ENCODE results near the gene POLDIP2.
A peak's percentile ranks its signal among the peaks of the same experiment; 100 is the strongest.

POLDIP2 gene

GRCh38 chr17:28369684-28370034 is 12.3 kb upstream of the POLDIP2 start:
- Mint-ChIP-seq H3K4me3 (peak overlapping the region in 2 of 3 experiments; percentile 34 to 58), H3K27me3 (ENCODE audit: low read depth) (peaks cover 14% of the 10 kb centered on the region), H3K27ac (peak overlapping the region in 1 of 3 experiments; percentile 65)

GRCh38 chr17:28368915-28369683 is 11.8 kb upstream of the POLDIP2 start:
- Mint-ChIP-seq H3K4me1 (peaks cover 16% of the 10 kb centered on the region), H3K9me3 (no peaks in the 10 kb centered on the region), H3K27me3 (ENCODE audit: low read depth) (peaks cover 14% of the 10 kb centered on the region), H3K36me3 (ENCODE audit: low read depth) (no peaks in the 10 kb centered on the region), H3K4me3 (peak overlapping the region in 1 of 3 experiments; percentile 26), H3K27ac (no peak overlapping the region)
- TF ChIP-seq CTCF (IDR thresholded peaks at IDR 0.05; ENCODE audit: unreplicated experiment in 3 of 3): no peak

More at GRCh38 chr17:28369684-28370034, 12.3 kb upstream of the POLDIP2 start:
- H3K4me1 Mint-ChIP-seq: peaks cover 16% of the 10 kb centered on the region
- no peaks in the 10 kb centered on the region for H3K9me3 Mint-ChIP-seq
- no peak for TF ChIP-seq CTCF (IDR thresholded peaks at IDR 0.05; ENCODE audit: unreplicated experiment in 3 of 3)
- H3K36me3 Mint-ChIP-seq (ENCODE audit: low read depth): no peaks in the 10 kb centered on the region

GRCh38 chr17:28368306-28368831 is 11.0 kb upstream of the POLDIP2 start:
- Mint-ChIP-seq H3K4me1 (peaks cover 12% of the 10 kb centered on the region), H3K4me3 (no peak overlapping the region), H3K36me3 (ENCODE audit: low read depth) (peaks cover 4% of the 10 kb centered on the region), H3K27me3 (ENCODE audit: low read depth) (peaks cover 8% of the 10 kb centered on the region), H3K9me3 (no peaks in the 10 kb centered on the region), H3K27ac (peak overlapping the region in 1 of 3 experiments; percentile 17)
- no peak for TF ChIP-seq CTCF (IDR thresholded peaks at IDR 0.05; ENCODE audit: unreplicated experiment in 3 of 3)

GRCh38 chr17:28367641-28368305 is 10.4 kb upstream of the POLDIP2 start:
- no peak for TF ChIP-seq CTCF (IDR thresholded peaks at IDR 0.05; ENCODE audit: unreplicated experiment in 3 of 3)
- H3K27ac Mint-ChIP-seq: no peak overlapping the region
- H3K36me3 Mint-ChIP-seq (ENCODE audit: low read depth): peaks cover 5% of the 10 kb centered on the region
- H3K4me1 Mint-ChIP-seq: peaks cover 11% of the 10 kb centered on the region
- no peaks in the 10 kb centered on the region for H3K9me3 Mint-ChIP-seq
- no peak overlapping the region for H3K4me3 Mint-ChIP-seq
- peaks cover 2% of the 10 kb centered on the region for H3K27me3 Mint-ChIP-seq (ENCODE audit: low read depth)

- H3K4me3 Mint-ChIP-seq: no peak overlapping the region
- no peaks in the 10 kb centered on the region for H3K27me3 Mint-ChIP-seq (ENCODE audit: low read depth)
- H3K9me3 Mint-ChIP-seq: no peaks in the 10 kb centered on the region
- no peak overlapping the region for H3K27ac Mint-ChIP-seq
- peaks cover 11% of the 10 kb centered on the region for H3K4me1 Mint-ChIP-seq
- H3K36me3 Mint-ChIP-seq (ENCODE audit: low read depth): peaks cover 8% of the 10 kb centered on the region
- no peak for TF ChIP-seq CTCF (IDR thresholded peaks at IDR 0.05; ENCODE audit: unreplicated experiment in 3 of 3)
These were observed 9.3 kb upstream of the POLDIP2 start for GRCh38 chr17:28366605-28367004.

Data from nephron (organoid).